ENCODE measurements around the gene TSEN2.

GRCh38 chr3:12561397-12561796 is 77.1 kb downstream of the TSEN2 start:
- no peak for TF ChIP-seq CTCF (IDR thresholded peaks at IDR 0.05)
- no peak for TF ChIP-seq EZH2 (IDR thresholded peaks at IDR 0.05)
- no peak for TF ChIP-seq EZH2phosphoT487 (IDR thresholded peaks at IDR 0.05)
